Heart right ventricle (tissue), 16 donors: Measurements from ENCODE around the gene PYGM. TPM values are rescaled to one million over a fixed set of nuclear protein-coding genes. Genes with fewer than 3 reads are reported as not detected.

Experiments
- ATAC-seq, 8 donors: fragments of 200-7000 bp; cut with Tn5 transposase; one replicate each; pipeline ENCODE4 v1.9.1; 2020; ENCODE audit warnings: mild to moderate bottlenecking in 8 of 8, moderate library complexity in 8 of 8, moderate number of reproducible peaks in 1 of 8
- DNase-seq, 2 donors: peaks; one replicate each; pipeline ENCODE4 v3.0.0-alpha.2; 2020
- H3K27ac ChIP-seq, 10 donors: fragments of 200-600 bp; sonication (generic) in 2 of 10; one replicate each; pipeline versions ENCODE4 v1.5.0 to v1.8.0; 2020 to 2022; ENCODE audit warnings: mild to moderate bottlenecking in 3 of 10
- H3K27me3 ChIP-seq, 7 donors: fragments of 200-600 bp; one replicate each; pipeline ENCODE4 v1.8.0; 2021 to 2022; ENCODE audit warnings: mild to moderate bottlenecking in 2 of 7
- H3K36me3 ChIP-seq, 9 donors: fragments of 200-600 bp; sonication (generic) in 1 of 9; one replicate each; pipeline versions ENCODE4 v1.5.0 to v1.8.0; 2020 to 2022; ENCODE audit warnings: mild to moderate bottlenecking in 2 of 9
- H3K4me1 ChIP-seq, 9 donors: fragments of 200-600 bp; sonication (generic) in 1 of 9; one replicate each; pipeline versions ENCODE4 v1.5.0 to v1.8.0; 2020 to 2022; ENCODE audit warnings: mild to moderate bottlenecking in 4 of 9
- H3K4me3 ChIP-seq, 10 donors: fragments of 200-600 bp; sonication (generic) in 2 of 10; one replicate each; pipeline versions ENCODE4 v1.5.0 to v1.8.0; 2020 to 2022; ENCODE audit warnings: mild to moderate bottlenecking in 7 of 10, moderate library complexity in 2 of 10
- H3K9me3 ChIP-seq, 11 donors: fragments of 200-600 bp in 10 of 11; sonication (generic) in 2 of 11; one replicate each; pipeline versions ENCODE4 v1.5.0 to v1.8.0; 2013 to 2022; ENCODE audit warnings: mild to moderate bottlenecking in 2 of 11, control low read depth in 1 of 11, moderate library complexity in 1 of 11
- CTCF ChIP-seq, 9 donors: fragments of 200-600 bp; sonication (generic) in 2 of 9; IDR thresholded peaks; one replicate each; pipeline versions ENCODE4 v1.5.0 to v1.8.0; 2021 to 2022; ENCODE audit warnings: antibody characterized with exemption in 9 of 9, mild to moderate bottlenecking in 5 of 9, moderate library complexity in 1 of 9
- WGBS, 2 donors: extraction: QIAGEN DNeasy Blood & Tissue Kit; methylation state at CpG; one replicate each; pipeline ENCODE4 v1.1.7; 2013; ENCODE audit warnings: inconsistent platforms in 1 of 2; 5-methylcytosine and 5-hydroxymethylcytosine counted together
- intact Hi-C, 10 donors: fragments of 100-400 bp; cut with DNase I; formaldehyde crosslinking; loops; one replicate each; pipeline versions ENCODE4 v1.11.1 to v1.14.2; 2022
- polyA plus RNA-seq, 2 donors: library from polyadenylated mRNA; stranded (reverse); fragments of 200-250 nt; gene quantifications; one replicate each; pipeline ENCODE4 v1.2.3, GENCODE V29; 2013
- total RNA-seq, 10 donors: library from RNA; stranded (reverse); fragmentation: NEBNext Ultra II Directional in 3 of 10; extraction: Animal tissue kit (Norgen Biotek cat#: 25700) in 3 of 10; gene quantifications; one replicate each; pipeline versions ENCODE4 v1.2.1 to v1.2.4, GENCODE V29; 2021 to 2023
- donor health status: Arrhythmogenic right ventricular cardiomyopathy.
- donor health status: ischemic (EF 13 %, LVEDD 7.1; RV severe dilation, severe dysfunction).
- donor health status: healthy with polysubstance abuse.
- donor health status: DM: no; HTN: yes; CAD: no.
- donor health status: DM: no; HTN: no; CAD: no.
- donor health status: ischemic (EF 25% LVEDD 6.9; RV normal size, moderate dysfunction).
- donor health status: ischemic (EF 25% LVEDD 5.7; RV mildly dilated, moderate dysfunction).
- donor health status: healthy.
- donor health status: DM: yes; HTN: yes; CAD: no.
- donor health status: Ischemic cardiomyopathy.
- donor health status: ischemic (EF 35%, LVEDD 5.7; RV mildly dilated, moderate dysfunction).
- donor health status: nonischemic (EF 11% LVEDD 7.7; RV severe dilation, severe dysfunction).
- donor health status: DM: yes; HTN: yes; CAD: no.
- donor health status: PGD.
- donor health status: ischemic (EF 29% LVEDD 5.4; RV normal size, mild dysfunction).
- donor health status: nonischemic (EF 23%, LVEDD 6.1; RV moderate dilation, normal function).

The PYGM gene
- total and polyA plus RNA-seq, 12 donors: 11.3 to 249 (median 115) TPM

- ATAC-seq (no peak), DNase-seq (no peak)
- Histone ChIP-seq H3K4me3 (no peak overlapping the region), H3K27me3 (peaks cover 6 to 65% (median 60%) of the 10 kb centered on the region in 7 donors), H3K27ac (no peak overlapping the region), H3K36me3 (no peaks in the 10 kb centered on the region), H3K9me3 (no peaks in the 10 kb centered on the region), H3K4me1 (peaks cover 0 to 8% (median 5%) of the 10 kb centered on the region in 9 donors)
- TF ChIP-seq CTCF (IDR thresholded peaks at IDR 0.05): no peak
- WGBS, 2 donors: 56% methylated on average over 3 of the region's 3 CpGs
- intact Hi-C loops: loop anchor here in 3 of 10 donors (1.0 to 5.0 kb wide), 2 partner anchors 30 to 169 kb away; no protein-coding TSS in a partner anchor
These were observed 38.4 kb downstream of the PYGM start for GRCh38 chr11:64721359-64721699.

DNA sequence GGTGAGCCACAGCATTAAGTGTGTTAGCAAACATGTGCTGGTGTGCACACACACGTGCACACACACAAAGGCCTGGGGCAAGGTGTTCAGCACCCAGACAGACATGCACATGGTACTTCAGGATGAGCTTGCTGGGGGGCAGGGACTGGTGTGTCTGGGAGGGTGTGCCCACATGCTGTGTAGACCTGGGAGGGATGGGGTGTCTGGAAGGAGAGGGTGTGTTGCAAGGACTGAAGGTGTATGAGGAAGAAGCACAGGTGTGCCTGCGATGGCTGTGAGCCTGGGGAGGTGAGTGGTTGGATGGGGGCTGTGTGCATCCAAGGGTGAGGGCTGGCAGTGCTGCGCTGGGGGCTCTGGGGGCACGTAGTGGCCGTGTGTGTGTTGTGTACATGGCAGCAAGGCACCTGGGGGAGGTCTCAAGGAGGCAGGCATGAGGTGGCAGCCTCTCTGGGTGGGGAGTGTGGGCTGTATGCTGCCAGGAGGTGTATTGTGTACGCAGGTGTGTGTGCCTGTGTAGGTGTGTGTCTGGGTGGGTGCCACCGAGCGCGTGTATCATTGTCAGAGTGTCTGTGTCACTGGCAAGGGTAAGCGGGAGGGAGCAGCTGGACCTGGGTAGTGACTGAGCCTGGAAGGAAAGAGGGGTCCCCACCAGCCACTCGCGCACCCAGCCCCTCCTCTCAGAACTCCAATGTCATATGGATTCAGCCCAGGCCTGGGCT, 39.0 kb downstream of the PYGM start:
- DNase-seq: no peak
- Histone ChIP-seq H3K4me1 (peaks cover 0 to 8% (median 5%) of the 10 kb centered on the region in 9 donors), H3K27me3 (peaks cover 6 to 71% (median 65%) of the 10 kb centered on the region in 7 donors), H3K27ac (no peak overlapping the region), H3K4me3 (no peak overlapping the region), H3K36me3 (no peaks in the 10 kb centered on the region), H3K9me3 (no peaks in the 10 kb centered on the region)
- no peak for ATAC-seq
- 82 to 86% methylated on average over 12 of the region's 12 CpGs for WGBS, 2 donors
- intact Hi-C loops: loop anchor here in 3 of 10 donors (1.0 to 5.0 kb wide), 2 partner anchors 29 to 168 kb away; no protein-coding TSS in a partner anchor
- TF ChIP-seq CTCF (IDR thresholded peaks at IDR 0.05): no peak

DNA sequence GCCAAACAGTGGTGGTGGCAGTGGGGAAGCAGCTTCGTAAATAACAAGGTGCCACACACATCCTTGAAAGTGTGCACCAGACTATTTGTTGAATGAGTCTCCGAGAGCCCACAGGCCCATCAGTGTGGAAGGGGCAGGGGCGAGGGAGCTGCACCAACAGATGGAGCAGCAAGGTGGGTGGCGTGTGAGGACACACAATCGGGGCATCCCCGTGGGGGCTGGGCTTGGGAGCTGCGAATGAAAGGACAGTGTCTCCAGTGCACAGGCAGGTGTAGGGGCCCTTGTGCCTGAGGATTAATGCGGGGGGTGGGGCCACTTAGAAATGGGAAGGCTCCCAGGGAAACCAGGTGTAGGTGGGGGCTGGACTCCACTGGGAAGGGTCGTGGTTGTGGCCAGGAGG, 39.6 kb downstream of the PYGM start:
- TF ChIP-seq CTCF (IDR thresholded peaks at IDR 0.05): no peak
- WGBS, 2 donors: 73% methylated on average over 9 of the region's 9 CpGs
- H3K4me3 ChIP-seq: no peak overlapping the region

GRCh38 chr11:64719406-64719805, 40.4 kb downstream of the PYGM start:
- ATAC-seq: no peak
- DNase-seq: no peak

More for the DNA sequence above, 39.6 kb downstream of the PYGM start:
- Histone ChIP-seq H3K9me3 (no peaks in the 10 kb centered on the region), H3K27ac (no peak overlapping the region), H3K4me1 (peaks cover 0 to 8% (median 5%) of the 10 kb centered on the region in 9 donors), H3K36me3 (no peaks in the 10 kb centered on the region), H3K27me3 (peaks cover 6 to 77% (median 72%) of the 10 kb centered on the region in 7 donors)
- no peak for ATAC-seq
- intact Hi-C loops: loop anchor here in 3 of 10 donors (5.0 kb wide), 1 partner anchor 168 kb away; no protein-coding TSS in a partner anchor
- DNase-seq: no peak

More at GRCh38 chr11:64719406-64719805, 40.4 kb downstream of the PYGM start:
- TF ChIP-seq CTCF (IDR thresholded peaks at IDR 0.05): no peak
- peaks cover 0 to 8% (median 5%) of the 10 kb centered on the region in 9 donors for H3K4me1 ChIP-seq
- H3K36me3 ChIP-seq: no peaks in the 10 kb centered on the region
- H3K27ac ChIP-seq: no peak overlapping the region
- 87 to 90% methylated on average over 10 of the region's 10 CpGs for WGBS, 2 donors
- intact Hi-C loops: no loop called here
- no peak overlapping the region for H3K4me3 ChIP-seq
- no peaks in the 10 kb centered on the region for H3K9me3 ChIP-seq
- peaks cover 6 to 85% (median 79%) of the 10 kb centered on the region in 7 donors for H3K27me3 ChIP-seq
